ENCODE results near the gene MPL. TPM values are rescaled to one million over a fixed set of nuclear protein-coding genes. Genes with fewer than 3 reads are reported as not detected.
A peak's percentile ranks its signal among the peaks of the same experiment; 100 is the strongest.

Gene MPL
- total and polyA plus RNA-seq, 2 of the 13 experiments (the other 11 are each of a cell fraction or from before 2014, with no cell fraction given): not detected

DNA sequence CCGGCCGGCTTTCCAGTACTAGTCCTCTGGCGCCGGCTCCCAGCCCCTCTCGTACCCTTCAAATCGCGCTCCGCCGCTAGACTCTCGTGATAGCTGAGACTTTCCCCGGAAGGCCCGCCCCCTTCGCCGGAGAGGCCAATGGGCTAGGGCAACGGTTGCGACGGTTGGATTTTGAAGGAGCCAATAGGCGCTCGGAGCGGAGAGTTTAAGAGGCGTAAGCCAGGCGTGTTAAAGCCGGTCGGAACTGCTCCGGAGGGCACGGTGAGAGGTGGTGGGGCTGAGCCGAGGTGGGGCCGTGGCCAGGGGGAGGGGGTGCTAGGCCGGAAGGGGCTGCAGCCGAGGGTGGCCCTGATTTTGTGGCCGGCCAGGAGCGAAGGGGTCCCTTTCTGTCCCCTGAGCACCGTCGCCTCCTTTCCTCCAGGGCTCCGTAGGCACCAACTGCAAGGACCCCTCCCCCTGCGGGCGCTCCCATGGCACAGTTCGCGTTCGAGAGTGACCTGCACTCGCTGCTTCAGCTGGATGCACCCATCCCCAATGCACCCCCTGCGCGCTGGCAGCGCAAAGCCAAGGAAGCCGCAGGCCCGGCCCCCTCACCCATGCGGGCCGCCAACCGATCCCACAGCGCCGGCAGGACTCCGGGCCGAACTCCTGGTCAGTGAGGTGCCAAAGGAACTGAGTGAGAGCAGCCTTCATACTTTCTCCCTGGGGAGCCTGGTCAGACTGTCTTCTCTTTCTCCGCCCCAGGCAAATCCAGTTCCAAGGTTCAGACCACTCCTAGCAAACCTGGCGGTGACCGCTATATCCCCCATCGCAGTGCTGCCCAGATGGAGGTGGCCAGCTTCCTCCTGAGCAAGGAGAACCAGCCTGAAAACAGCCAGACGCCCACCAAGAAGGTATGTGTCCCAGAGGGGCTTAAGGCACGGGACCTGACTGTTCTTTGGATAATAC lies 21.4 kb downstream of the MPL start, which contains the start of gene CDC20 (continued):
- TF ChIP-seq, protein P1, sequence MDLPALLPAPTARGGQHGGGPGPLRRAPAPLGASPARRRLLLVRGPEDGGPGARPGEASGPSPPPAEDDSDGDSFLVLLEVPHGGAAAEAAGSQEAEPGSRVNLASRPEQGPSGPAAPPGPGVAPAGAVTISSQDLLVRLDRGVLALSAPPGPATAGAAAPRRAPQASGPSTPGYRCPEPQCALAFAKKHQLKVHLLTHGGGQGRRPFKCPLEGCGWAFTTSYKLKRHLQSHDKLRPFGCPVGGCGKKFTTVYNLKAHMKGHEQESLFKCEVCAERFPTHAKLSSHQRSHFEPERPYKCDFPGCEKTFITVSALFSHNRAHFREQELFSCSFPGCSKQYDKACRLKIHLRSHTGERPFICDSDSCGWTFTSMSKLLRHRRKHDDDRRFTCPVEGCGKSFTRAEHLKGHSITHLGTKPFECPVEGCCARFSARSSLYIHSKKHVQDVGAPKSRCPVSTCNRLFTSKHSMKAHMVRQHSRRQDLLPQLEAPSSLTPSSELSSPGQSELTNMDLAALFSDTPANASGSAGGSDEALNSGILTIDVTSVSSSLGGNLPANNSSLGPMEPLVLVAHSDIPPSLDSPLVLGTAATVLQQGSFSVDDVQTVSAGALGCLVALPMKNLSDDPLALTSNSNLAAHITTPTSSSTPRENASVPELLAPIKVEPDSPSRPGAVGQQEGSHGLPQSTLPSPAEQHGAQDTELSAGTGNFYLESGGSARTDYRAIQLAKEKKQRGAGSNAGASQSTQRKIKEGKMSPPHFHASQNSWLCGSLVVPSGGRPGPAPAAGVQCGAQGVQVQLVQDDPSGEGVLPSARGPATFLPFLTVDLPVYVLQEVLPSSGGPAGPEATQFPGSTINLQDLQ (CRISPR knock-in tag; IDR thresholded peaks at IDR 0.05): 0 out of 2 replicates have a peak, but pooled peaks have one; percentile 41
- TF ChIP-seq CHCHD3 (CRISPR knock-in tag; IDR thresholded peaks at IDR 0.05): 0 out of 2 replicates have a peak, but pooled peaks have one; percentile 52
- TF ChIP-seq, protein P2, sequence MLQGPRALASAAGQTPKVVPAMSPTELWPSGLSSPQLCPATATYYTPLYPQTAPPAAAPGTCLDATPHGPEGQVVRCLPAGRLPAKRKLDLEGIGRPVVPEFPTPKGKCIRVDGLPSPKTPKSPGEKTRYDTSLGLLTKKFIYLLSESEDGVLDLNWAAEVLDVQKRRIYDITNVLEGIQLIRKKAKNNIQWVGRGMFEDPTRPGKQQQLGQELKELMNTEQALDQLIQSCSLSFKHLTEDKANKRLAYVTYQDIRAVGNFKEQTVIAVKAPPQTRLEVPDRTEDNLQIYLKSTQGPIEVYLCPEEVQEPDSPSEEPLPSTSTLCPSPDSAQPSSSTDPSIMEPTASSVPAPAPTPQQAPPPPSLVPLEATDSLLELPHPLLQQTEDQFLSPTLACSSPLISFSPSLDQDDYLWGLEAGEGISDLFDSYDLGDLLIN (CRISPR knock-in tag; IDR thresholded peaks at IDR 0.05; ENCODE audit: borderline replicate concordance): no peak
- TF ChIP-seq, protein P3, sequence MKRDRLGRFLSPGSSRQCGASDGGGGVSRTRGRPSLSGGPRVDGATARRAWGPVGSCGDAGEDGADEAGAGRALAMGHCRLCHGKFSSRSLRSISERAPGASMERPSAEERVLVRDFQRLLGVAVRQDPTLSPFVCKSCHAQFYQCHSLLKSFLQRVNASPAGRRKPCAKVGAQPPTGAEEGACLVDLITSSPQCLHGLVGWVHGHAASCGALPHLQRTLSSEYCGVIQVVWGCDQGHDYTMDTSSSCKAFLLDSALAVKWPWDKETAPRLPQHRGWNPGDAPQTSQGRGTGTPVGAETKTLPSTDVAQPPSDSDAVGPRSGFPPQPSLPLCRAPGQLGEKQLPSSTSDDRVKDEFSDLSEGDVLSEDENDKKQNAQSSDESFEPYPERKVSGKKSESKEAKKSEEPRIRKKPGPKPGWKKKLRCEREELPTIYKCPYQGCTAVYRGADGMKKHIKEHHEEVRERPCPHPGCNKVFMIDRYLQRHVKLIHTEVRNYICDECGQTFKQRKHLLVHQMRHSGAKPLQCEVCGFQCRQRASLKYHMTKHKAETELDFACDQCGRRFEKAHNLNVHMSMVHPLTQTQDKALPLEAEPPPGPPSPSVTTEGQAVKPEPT (CRISPR knock-in tag; IDR thresholded peaks at IDR 0.05; ENCODE audit: low read depth): no peak
- no peak for TF ChIP-seq RBM39 (IDR thresholded peaks at IDR 0.05; ENCODE audit: low read depth, low read length, poor library complexity, severe bottlenecking)
- peak; percentile 98 for TF ChIP-seq CHD2 (IDR thresholded peaks at IDR 0.05; ENCODE audit: low read depth, low read length)
- no peak for TF ChIP-seq ZNF260 (CRISPR knock-in tag; IDR thresholded peaks at IDR 0.05; ENCODE audit: borderline replicate concordance, low read depth)
- TF ChIP-seq IKZF1 (IDR thresholded peaks at IDR 0.05): no peak
- TF ChIP-seq ZNF562 (CRISPR knock-in tag; IDR thresholded peaks at IDR 0.05; ENCODE audit: borderline replicate concordance): peak; percentile 40; the same call in 1 of the 2 replicates
- TF ChIP-seq SRF (IDR thresholded peaks at IDR 0.05; ENCODE audit: low read depth, low read length): no peak
- TF ChIP-seq, protein P4, sequence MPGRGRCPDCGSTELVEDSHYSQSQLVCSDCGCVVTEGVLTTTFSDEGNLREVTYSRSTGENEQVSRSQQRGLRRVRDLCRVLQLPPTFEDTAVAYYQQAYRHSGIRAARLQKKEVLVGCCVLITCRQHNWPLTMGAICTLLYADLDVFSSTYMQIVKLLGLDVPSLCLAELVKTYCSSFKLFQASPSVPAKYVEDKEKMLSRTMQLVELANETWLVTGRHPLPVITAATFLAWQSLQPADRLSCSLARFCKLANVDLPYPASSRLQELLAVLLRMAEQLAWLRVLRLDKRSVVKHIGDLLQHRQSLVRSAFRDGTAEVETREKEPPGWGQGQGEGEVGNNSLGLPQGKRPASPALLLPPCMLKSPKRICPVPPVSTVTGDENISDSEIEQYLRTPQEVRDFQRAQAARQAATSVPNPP (CRISPR knock-in tag; IDR thresholded peaks at IDR 0.05): peak; percentile 90; the same call in 1 of the 2 replicates
- TF ChIP-seq, protein P5, sequence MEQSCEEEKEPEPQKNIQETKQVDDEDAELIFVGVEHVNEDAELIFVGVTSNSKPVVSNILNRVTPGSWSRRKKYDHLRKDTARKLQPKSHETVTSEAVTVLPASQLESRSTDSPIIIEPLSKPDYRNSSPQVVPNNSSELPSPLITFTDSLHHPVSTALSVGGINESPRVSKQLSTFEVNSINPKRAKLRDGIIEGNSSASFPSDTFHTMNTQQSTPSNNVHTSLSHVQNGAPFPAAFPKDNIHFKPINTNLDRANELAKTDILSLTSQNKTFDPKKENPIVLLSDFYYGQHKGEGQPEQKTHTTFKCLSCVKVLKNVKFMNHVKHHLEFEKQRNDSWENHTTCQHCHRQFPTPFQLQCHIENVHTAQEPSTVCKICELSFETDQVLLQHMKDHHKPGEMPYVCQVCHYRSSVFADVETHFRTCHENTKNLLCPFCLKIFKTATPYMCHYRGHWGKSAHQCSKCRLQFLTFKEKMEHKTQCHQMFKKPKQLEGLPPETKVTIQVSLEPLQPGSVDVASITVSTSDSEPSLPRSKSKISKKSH (CRISPR knock-in tag; IDR thresholded peaks at IDR 0.05; ENCODE audit: borderline replicate concordance): no peak
- TF ChIP-seq ZNF619 (CRISPR knock-in tag; IDR thresholded peaks at IDR 0.05): no peak
- TF ChIP-seq, protein P6, sequence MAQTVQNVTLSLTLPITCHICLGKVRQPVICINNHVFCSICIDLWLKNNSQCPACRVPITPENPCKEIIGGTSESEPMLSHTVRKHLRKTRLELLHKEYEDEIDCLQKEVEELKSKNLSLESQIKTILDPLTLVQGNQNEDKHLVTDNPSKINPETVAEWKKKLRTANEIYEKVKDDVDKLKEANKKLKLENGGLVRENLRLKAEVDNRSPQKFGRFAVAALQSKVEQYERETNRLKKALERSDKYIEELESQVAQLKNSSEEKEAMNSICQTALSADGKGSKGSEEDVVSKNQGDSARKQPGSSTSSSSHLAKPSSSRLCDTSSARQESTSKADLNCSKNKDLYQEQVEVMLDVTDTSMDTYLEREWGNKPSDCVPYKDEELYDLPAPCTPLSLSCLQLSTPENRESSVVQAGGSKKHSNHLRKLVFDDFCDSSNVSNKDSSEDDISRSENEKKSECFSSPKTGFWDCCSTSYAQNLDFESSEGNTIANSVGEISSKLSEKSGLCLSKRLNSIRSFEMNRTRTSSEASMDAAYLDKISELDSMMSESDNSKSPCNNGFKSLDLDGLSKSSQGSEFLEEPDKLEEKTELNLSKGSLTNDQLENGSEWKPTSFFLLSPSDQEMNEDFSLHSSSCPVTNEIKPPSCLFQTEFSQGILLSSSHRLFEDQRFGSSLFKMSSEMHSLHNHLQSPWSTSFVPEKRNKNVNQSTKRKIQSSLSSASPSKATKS (CRISPR knock-in tag; IDR thresholded peaks at IDR 0.05): no peak
- no peak for TF ChIP-seq KDM6A (CRISPR knock-in tag; IDR thresholded peaks at IDR 0.05; ENCODE audit: low read depth)
- TF ChIP-seq ZNF431 (CRISPR knock-in tag; IDR thresholded peaks at IDR 0.05; ENCODE audit: borderline replicate concordance, low read depth): no peak; the same call in 1 of the 2 replicates

All from HepG2 (cell line).